AG09309 (cell line): ENCODE measurements around the gene KATNIP.

Experiments
- DNase-seq: peaks from one replicate; pipeline ENCODE4 v3.0.0-alpha.2; 2010; ENCODE audit warnings: low read depth
- H3K4me3 ChIP-seq: 2 replicates; pipeline ENCODE4 v1.5.1; 2011; ENCODE audit warnings: mild to moderate bottlenecking, low read depth, low read length, moderate library complexity; ENCODE audit not compliant: control insufficient read depth
- TF ChIP-seq, protein P1 (sequence below): IDR thresholded peaks from 2 replicates; pipeline ENCODE4 v1.5.1; 2011; ENCODE audit warnings: mild to moderate bottlenecking, low read depth, low read length, inconsistent platforms; ENCODE audit not compliant: insufficient read depth, control insufficient read depth; ENCODE audit errors: missing control alignments

The KATNIP gene

DNA sequence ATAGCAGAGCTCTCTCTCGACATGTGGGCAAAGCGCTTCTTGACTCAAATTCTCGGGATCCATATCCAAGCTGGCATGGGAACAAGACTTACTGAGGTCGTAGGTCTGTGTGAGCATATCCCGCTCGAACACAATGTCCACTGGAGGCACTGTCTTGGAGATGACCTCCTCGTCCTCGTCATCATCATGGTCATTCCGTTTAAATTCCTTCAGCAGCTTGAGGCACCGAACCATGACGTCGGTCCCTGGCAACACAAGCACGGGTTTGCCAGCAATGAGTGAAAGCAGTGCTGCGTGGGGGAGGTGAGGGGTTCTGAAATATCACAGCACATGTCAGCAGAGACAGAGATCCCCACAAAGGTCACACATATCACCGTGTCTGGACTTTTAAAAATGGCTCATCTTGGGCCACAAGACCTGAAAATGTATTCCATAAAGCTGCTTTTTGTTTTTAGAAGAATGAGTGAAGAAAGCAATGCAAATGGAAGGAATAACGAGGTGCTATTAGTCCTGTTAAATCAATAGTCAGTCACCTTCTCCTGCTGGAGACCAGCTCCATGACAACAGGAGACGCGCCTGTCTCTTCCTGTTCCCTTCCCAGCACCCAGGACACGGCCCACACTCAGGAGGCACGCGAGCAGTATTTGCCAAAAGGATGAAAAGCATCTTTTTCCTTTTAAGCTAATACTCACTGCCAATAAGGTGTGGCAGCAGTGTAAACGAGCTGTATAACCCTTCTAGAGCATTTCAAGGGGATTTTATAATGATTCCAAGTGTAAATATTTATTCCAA lies 38.1 kb upstream of the KATNIP start:
- no peak for DNase-seq
- TF ChIP-seq, protein P1, sequence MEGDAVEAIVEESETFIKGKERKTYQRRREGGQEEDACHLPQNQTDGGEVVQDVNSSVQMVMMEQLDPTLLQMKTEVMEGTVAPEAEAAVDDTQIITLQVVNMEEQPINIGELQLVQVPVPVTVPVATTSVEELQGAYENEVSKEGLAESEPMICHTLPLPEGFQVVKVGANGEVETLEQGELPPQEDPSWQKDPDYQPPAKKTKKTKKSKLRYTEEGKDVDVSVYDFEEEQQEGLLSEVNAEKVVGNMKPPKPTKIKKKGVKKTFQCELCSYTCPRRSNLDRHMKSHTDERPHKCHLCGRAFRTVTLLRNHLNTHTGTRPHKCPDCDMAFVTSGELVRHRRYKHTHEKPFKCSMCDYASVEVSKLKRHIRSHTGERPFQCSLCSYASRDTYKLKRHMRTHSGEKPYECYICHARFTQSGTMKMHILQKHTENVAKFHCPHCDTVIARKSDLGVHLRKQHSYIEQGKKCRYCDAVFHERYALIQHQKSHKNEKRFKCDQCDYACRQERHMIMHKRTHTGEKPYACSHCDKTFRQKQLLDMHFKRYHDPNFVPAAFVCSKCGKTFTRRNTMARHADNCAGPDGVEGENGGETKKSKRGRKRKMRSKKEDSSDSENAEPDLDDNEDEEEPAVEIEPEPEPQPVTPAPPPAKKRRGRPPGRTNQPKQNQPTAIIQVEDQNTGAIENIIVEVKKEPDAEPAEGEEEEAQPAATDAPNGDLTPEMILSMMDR, result no peak

DNA sequence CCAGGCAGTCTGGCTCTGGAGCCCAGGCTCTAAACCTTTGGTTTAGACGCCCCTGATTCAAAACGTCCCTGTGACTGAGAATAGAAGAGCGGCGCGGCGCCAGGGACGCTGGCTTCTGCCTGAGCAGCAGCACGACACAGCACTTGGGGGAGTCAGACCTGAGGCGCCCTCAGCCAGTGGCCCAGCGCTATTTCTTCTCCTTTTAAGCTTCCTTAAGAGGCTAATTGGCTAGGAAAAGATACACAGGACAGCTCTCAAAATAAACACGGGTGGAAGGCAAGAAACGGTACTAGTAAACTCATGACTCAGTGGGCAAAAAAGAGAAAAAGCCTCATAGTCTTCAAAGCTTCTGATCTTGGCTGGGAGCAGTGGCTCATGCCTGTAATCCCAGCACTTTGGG lies 35.1 kb upstream of the KATNIP start:
- H3K4me3 ChIP-seq, result no peak overlapping the region
- TF ChIP-seq, protein P1, result no peak
- DNase-seq, result no peak

More for the DNA sequence above, 38.1 kb upstream of the KATNIP start:
- no peak overlapping the region for H3K4me3 ChIP-seq

DNA sequence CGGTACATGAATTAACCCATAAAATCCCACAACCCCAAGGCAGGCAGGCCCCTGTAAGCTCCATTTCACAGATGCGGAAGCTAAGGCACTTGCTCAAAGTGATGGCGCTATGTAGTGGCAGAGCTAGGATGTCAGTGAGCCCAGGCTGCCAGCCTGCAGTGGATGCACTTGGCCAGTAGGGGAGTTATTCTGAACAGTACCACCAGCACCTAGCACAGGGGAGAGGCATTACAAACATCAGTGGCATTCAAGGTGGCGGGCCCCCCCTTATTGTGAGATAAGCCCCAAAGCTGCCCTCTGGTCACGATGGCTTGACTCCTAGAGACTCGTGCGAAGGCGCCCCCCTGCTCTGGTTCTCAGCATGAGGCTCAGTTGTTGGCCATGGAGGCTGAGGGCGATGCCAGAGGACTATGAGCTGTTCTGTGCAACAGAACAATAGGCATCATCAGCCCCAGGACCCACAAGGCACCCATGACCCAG lies 34.0 kb upstream of the KATNIP start:
- TF ChIP-seq, protein P1, result peak; percentile 65

DNA sequence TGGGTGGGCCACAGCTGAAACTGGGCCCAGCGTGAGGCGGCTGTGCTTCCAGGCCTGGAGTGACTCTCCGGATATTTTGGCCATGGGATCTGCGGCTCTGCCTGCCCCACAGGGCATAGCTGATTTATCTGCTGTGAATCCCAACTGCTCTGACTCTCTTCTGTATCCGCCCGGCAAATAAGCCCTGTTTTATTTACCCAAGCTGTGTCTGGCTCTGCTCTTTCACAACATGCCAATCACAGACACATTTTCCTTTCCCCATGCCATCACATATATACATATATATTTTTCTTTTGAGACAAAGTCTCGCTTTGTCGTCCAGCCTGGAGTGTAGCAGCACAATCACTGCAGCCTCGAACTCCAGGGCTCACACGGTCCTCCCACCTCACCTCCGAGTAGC lies 33.6 kb upstream of the KATNIP start:
- no peak for DNase-seq
- H3K4me3 ChIP-seq, result no peak overlapping the region
- TF ChIP-seq, protein P1, result no peak

More for the DNA sequence above, 34.0 kb upstream of the KATNIP start:
- no peak overlapping the region for H3K4me3 ChIP-seq
- no peak for DNase-seq

DNA sequence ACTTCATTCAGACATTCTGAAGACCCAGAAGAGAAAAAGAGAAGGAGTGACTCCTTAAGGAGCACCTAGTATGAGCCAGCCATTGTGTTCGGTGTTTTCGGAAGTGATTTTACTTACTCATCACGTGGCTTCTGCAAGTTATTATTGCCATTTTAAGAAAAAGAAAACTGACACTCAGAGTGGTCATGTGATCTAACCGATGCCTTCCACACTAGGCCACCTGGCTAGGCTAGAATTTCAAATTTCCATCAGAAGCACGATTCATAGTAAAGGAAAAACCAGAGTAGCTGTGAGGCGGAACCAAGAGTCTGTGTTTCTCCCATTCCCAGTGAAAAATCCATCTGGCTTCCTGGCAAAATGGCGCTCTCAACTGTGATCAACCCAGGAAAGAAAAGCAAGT lies 32.3 kb upstream of the KATNIP start:
- no peak for DNase-seq
- H3K4me3 ChIP-seq, result no peak overlapping the region
- TF ChIP-seq, protein P1, result no peak

DNA sequence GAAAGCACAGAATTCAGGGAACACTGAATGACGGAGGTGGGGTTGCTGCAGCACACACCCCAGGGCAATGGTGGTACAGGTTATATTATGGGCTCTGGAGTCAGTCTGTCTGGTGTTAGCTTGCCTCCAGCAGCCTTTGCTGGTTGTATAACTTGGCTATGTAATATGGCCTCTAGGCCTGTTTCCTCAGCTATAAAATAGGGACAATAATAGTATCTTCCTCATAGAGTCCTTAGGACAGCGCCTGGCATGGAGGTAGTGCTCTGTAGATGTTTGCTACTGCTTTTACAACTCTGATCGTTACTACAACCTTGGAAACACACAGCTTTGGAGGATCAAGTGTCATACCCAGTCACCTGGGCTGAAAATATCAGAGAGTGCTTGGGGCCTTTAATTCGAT lies 31.7 kb upstream of the KATNIP start:
- TF ChIP-seq, protein P1, result no peak
- no peak overlapping the region for H3K4me3 ChIP-seq
- DNase-seq, result no peak
